Measurements from ENCODE around the gene HNRNPA1L2.
"Not testable (repeated sequence)": the region's sequence is repeated elsewhere in the genome, so short reads cannot be mapped to it uniquely, and the experiment has no call there.

The HNRNPA1L2 gene

GRCh38 chr13:52646967-52647366 lies 4.7 kb downstream of the HNRNPA1L2 start:
- DNase-seq (ENCODE audit: low read depth) = no peak

- DNase-seq (ENCODE audit: low read depth) = no peak
Measured at GRCh38 chr13:52650731-52651130, 8.5 kb downstream of the HNRNPA1L2 start.

GRCh38 chr13:52651897-52652195 lies 9.6 kb downstream of the HNRNPA1L2 start:
- no peak for DNase-seq (ENCODE audit: low read depth)

- peak; percentile 97 for DNase-seq (ENCODE audit: low read depth)
Measured at GRCh38 chr13:52652196-52652979, 10.2 kb downstream of the HNRNPA1L2 start, which contains the start of gene SUGT1. SUGT1 (plus strand) TSS chr13:52652836; CDS start chr13:52652921, 85 bp downstream.

GRCh38 chr13:52652980-52653303 lies 10.7 kb downstream of the HNRNPA1L2 start:
- DNase-seq (ENCODE audit: low read depth) = no peak

GRCh38 chr13:52659340-52659739 lies 17.1 kb downstream of the HNRNPA1L2 start:
- DNase-seq (ENCODE audit: low read depth) = no peak

GRCh38 chr13:52664272-52664671 lies 22.0 kb downstream of the HNRNPA1L2 start:
- no peak for DNase-seq (ENCODE audit: low read depth)

- peak; percentile 10 for DNase-seq (ENCODE audit: low read depth)
Measured at GRCh38 chr13:52665325-52665724, 23.1 kb downstream of the HNRNPA1L2 start.

- no peak for DNase-seq (ENCODE audit: low read depth)
Measured at GRCh38 chr13:52669677-52670076, 27.4 kb downstream of the HNRNPA1L2 start.

- no peak for DNase-seq (ENCODE audit: low read depth)
Measured at GRCh38 chr13:52670726-52671125, 28.5 kb downstream of the HNRNPA1L2 start.

- no peak for DNase-seq (ENCODE audit: low read depth)
Measured at GRCh38 chr13:52673465-52673864, 31.2 kb downstream of the HNRNPA1L2 start.

GRCh38 chr13:52677823-52678222 lies 35.6 kb downstream of the HNRNPA1L2 start:
- no peak for DNase-seq (ENCODE audit: low read depth)

GRCh38 chr13:52685806-52686205 lies 43.6 kb downstream of the HNRNPA1L2 start:
- not testable (repeated sequence) for DNase-seq (ENCODE audit: low read depth)

- DNase-seq (ENCODE audit: low read depth) = no peak
Measured at GRCh38 chr13:52686376-52686775, 44.1 kb downstream of the HNRNPA1L2 start.

Data from GM04504 (cell line).